SK-N-SH treated with all-trans-retinoic acid at 6 μM for 48 hours (cell line): ENCODE results near the gene UNC5C.

Experiments used
- ATAC-seq: fragments of 200-7000 bp; cut with Tn5 transposase; 3 replicates; pipeline ENCODE4 v1.9.1; 2020; ENCODE audit warnings: mild to moderate bottlenecking, moderate library complexity
- ARNTL ChIP-seq: fragments of 450-650 bp; formaldehyde crosslinking; IDR thresholded peaks from 2 replicates; pipeline ENCODE4 v1.5.0; 2020; ENCODE audit warnings: low read depth, mild to moderate bottlenecking, moderate library complexity, borderline replicate concordance
- CSDC2 ChIP-seq: fragments of 250-450 bp; sonication (Bioruptor Pico); IDR thresholded peaks from 2 replicates; pipeline ENCODE4 v1.5.0; 2020; ENCODE audit warnings: mild to moderate bottlenecking, moderate library complexity
- ESRRG ChIP-seq: fragments of 250-450 bp; sonication (Bioruptor Pico); IDR thresholded peaks from 2 replicates; pipeline ENCODE4 v1.6.1; 2021; ENCODE audit warnings: mild to moderate bottlenecking
- ISL1 ChIP-seq: fragments of 250-450 bp; sonication (Bioruptor Pico); IDR thresholded peaks from 2 replicates; pipeline ENCODE4 v2.1.2; 2022; ENCODE audit warnings: mild to moderate bottlenecking, moderate library complexity
- OSR1 ChIP-seq: fragments of 250-450 bp; sonication (Bioruptor Pico); IDR thresholded peaks from 2 replicates; pipeline ENCODE4 v1.8.0; 2022; ENCODE audit warnings: moderate library complexity, mild to moderate bottlenecking, inconsistent platforms
- RARB ChIP-seq: fragments of 250-450 bp; sonication (Bioruptor Pico); IDR thresholded peaks from 2 replicates; pipeline ENCODE4 v1.8.0; 2021; ENCODE audit warnings: mild to moderate bottlenecking, moderate library complexity
- SNAI2 ChIP-seq: fragments of 250-450 bp; sonication (Bioruptor Pico); IDR thresholded peaks from 2 replicates; pipeline ENCODE4 v1.5.0; 2020; ENCODE audit warnings: mild to moderate bottlenecking, moderate library complexity
- TCF4 ChIP-seq: fragments of 250-450 bp; sonication (Bioruptor Pico); IDR thresholded peaks from 2 replicates; pipeline ENCODE4 v1.8.0; 2021; ENCODE audit warnings: mild to moderate bottlenecking, moderate library complexity, borderline replicate concordance
- TOX ChIP-seq: fragments of 250-450 bp; sonication (Bioruptor Pico); IDR thresholded peaks from 2 replicates; pipeline ENCODE4 v1.8.0; 2021; ENCODE audit warnings: mild to moderate bottlenecking, moderate library complexity, borderline replicate concordance
- ZFP3 ChIP-seq: fragments of 250-450 bp; sonication (Bioruptor Pico); IDR thresholded peaks from 2 replicates; pipeline ENCODE4 v1.5.0; 2020; ENCODE audit warnings: mild to moderate bottlenecking, moderate library complexity
- ZNF70 ChIP-seq: fragments of 450-650 bp; formaldehyde crosslinking; IDR thresholded peaks from 2 replicates; pipeline ENCODE4 v1.5.0; 2020; ENCODE audit warnings: mild to moderate bottlenecking, moderate library complexity
- TF ChIP-seq, protein P1 (sequence below): fragments of 250-450 bp; sonication (Bioruptor Pico); IDR thresholded peaks from 2 replicates; pipeline ENCODE4 v1.5.1; 2021; ENCODE audit warnings: mild to moderate bottlenecking, moderate library complexity
- TF ChIP-seq, protein P2 (sequence below): fragments of 250-450 bp; sonication (Bioruptor Pico); IDR thresholded peaks from 2 replicates; pipeline ENCODE4 v1.5.0; 2020; ENCODE audit warnings: mild to moderate bottlenecking, moderate library complexity
- TF ChIP-seq, protein P3 (sequence below): fragments of 250-450 bp; sonication (Bioruptor Pico); IDR thresholded peaks from 2 replicates; pipeline ENCODE4 v1.8.0; 2020; ENCODE audit warnings: mild to moderate bottlenecking, moderate library complexity, borderline replicate concordance

UNC5C gene

DNA sequence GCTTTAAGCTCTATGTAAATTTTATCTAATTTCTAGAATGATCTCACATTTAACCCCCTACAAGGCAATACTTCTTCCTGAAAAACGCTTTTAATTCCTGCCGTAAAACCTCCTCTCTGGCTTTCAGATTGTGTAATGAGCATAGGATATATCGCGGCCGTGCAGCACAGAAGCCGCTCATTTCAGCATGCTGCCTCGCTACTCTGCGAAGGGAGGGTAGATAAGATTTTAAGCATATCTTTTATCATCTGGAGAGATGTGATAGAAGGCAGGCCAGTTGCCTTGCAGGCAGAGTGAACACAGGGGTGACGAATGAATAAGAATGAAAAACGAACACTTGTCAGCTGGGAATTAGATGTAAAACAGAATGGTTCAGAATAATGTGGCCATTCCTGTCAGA, 265.5 kb downstream of the UNC5C start:
- TF ChIP-seq CSDC2: no peak
- TF ChIP-seq, protein P1, sequence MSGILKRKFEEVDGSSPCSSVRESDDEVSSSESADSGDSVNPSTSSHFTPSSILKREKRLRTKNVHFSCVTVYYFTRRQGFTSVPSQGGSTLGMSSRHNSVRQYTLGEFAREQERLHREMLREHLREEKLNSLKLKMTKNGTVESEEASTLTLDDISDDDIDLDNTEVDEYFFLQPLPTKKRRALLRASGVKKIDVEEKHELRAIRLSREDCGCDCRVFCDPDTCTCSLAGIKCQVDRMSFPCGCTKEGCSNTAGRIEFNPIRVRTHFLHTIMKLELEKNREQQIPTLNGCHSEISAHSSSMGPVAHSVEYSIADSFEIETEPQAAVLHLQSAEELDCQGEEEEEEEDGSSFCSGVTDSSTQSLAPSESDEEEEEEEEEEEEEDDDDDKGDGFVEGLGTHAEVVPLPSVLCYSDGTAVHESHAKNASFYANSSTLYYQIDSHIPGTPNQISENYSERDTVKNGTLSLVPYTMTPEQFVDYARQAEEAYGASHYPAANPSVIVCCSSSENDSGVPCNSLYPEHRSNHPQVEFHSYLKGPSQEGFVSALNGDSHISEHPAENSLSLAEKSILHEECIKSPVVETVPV (CRISPR knock-in tag): no peak
- TF ChIP-seq ZNF70 (CRISPR knock-in tag): peak; percentile 98
- peak; percentile 78 for TF ChIP-seq TCF4
- TF ChIP-seq RARB (CRISPR knock-in tag): no peak
- TF ChIP-seq ISL1 (CRISPR knock-in tag): no peak; the same call in none of the 2 replicates
- TF ChIP-seq ZFP3 (CRISPR knock-in tag): no peak
- no peak for TF ChIP-seq ARNTL (CRISPR knock-in tag)
- ATAC-seq: no peak

DNA sequence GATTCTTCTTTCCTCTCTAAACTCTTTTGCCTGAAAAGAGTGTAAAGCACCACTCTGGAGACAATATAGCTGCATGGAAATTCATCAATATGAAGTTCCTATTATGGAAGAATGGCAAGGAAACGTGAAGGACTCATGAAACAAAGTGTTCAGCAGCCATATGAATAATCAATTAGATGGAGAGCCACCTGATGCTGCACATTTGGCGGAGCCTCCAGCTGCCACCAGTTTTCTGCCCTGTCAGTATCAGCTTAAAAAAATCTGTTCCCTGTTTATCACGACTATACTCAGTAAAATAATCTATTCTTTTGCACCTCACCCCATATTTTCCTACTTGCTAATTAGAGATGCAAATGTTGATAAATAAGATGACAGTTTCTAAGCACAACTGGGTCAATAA, 276.0 kb downstream of the UNC5C start:
- TF ChIP-seq TOX: no peak
- TF ChIP-seq ISL1 (CRISPR knock-in tag): no peak
- TF ChIP-seq, protein P2, sequence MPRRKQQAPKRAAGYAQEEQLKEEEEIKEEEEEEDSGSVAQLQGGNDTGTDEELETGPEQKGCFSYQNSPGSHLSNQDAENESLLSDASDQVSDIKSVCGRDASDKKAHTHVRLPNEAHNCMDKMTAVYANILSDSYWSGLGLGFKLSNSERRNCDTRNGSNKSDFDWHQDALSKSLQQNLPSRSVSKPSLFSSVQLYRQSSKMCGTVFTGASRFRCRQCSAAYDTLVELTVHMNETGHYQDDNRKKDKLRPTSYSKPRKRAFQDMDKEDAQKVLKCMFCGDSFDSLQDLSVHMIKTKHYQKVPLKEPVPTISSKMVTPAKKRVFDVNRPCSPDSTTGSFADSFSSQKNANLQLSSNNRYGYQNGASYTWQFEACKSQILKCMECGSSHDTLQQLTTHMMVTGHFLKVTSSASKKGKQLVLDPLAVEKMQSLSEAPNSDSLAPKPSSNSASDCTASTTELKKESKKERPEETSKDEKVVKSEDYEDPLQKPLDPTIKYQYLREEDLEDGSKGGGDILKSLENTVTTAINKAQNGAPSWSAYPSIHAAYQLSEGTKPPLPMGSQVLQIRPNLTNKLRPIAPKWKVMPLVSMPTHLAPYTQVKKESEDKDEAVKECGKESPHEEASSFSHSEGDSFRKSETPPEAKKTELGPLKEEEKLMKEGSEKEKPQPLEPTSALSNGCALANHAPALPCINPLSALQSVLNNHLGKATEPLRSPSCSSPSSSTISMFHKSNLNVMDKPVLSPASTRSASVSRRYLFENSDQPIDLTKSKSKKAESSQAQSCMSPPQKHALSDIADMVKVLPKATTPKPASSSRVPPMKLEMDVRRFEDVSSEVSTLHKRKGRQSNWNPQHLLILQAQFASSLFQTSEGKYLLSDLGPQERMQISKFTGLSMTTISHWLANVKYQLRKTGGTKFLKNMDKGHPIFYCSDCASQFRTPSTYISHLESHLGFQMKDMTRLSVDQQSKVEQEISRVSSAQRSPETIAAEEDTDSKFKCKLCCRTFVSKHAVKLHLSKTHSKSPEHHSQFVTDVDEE (CRISPR knock-in tag): no peak
- no peak for TF ChIP-seq RARB (CRISPR knock-in tag)
- no peak for TF ChIP-seq ARNTL (CRISPR knock-in tag)
- TF ChIP-seq SNAI2 (CRISPR knock-in tag): no peak
- ATAC-seq: no peak

DNA sequence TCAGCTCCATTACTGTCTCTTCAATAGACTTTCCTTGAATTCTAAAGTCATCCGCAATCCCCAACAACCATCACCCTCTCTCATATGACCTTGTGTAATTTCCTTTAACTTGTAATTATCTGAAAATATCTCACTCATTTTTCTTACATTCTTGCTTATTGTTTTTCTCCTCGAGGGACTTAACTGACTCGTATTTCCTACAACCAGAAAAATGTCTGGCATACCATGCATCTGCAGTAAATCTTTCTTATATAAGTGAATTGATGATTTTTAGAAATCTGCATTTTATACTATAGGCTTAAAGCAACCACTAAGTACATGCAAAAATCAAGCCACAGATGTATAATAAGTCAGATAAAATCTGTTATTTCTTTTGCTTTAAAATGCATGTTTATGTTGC, 276.7 kb downstream of the UNC5C start:
- no peak for ATAC-seq
- TF ChIP-seq, protein P3, sequence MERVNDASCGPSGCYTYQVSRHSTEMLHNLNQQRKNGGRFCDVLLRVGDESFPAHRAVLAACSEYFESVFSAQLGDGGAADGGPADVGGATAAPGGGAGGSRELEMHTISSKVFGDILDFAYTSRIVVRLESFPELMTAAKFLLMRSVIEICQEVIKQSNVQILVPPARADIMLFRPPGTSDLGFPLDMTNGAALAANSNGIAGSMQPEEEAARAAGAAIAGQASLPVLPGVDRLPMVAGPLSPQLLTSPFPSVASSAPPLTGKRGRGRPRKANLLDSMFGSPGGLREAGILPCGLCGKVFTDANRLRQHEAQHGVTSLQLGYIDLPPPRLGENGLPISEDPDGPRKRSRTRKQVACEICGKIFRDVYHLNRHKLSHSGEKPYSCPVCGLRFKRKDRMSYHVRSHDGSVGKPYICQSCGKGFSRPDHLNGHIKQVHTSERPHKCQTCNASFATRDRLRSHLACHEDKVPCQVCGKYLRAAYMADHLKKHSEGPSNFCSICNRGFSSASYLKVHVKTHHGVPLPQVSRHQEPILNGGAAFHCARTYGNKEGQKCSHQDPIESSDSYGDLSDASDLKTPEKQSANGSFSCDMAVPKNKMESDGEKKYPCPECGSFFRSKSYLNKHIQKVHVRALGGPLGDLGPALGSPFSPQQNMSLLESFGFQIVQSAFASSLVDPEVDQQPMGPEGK (CRISPR knock-in tag): no peak
- TF ChIP-seq TOX (no peak), ZFP3 (CRISPR knock-in tag) (no peak)
- TF ChIP-seq, protein P1 (CRISPR knock-in tag): no peak

DNA sequence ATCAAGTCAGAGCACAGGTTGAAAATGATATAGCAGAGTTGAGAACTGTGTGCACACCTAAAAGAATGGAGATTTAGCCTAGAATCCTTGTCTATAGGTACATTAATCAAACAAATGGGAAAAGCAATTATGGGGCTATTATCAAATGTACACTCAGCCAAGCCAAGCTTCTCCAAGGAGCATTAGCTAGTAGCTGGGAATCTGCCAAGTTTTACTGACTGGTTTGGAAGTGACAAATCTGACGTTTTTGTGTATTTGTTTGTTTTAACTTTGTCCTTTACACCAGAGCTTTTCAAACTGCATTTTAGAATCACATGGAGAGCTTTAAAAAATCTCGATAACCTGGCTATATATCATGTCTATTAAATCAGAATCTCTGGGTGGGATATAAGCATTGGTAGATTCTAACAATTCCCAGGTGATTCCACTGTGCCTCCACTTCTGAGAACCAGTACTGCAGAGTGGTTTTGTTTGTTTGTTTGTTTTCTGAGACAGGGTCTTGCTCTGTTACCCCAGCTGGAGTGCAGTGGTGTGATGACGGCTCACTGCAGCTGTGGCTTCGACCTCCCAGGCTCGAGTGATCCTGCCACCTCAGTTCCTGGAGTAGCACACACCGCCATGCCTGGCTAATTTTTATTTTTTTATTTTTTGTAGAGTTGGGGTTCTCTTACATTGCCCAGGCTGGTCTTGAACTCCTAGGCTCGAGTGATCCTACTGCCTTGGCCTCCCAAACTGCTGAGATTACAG, 279.8 kb downstream of the UNC5C start:
- TF ChIP-seq SNAI2 (CRISPR knock-in tag) (no peak), ISL1 (CRISPR knock-in tag) (peak; percentile 44)
- TF ChIP-seq, protein P1 (CRISPR knock-in tag): no peak
- no peak for ATAC-seq

- peak; percentile 90 for ATAC-seq
- TF ChIP-seq ISL1 (CRISPR knock-in tag): 0 out of 2 replicates have a peak, but pooled peaks have one; percentile 31
- no peak for TF ChIP-seq OSR1 (CRISPR knock-in tag)
- no peak for TF ChIP-seq ZNF70 (CRISPR knock-in tag)
- no peak for TF ChIP-seq ESRRG
- TF ChIP-seq ARNTL (CRISPR knock-in tag): no peak
Observed at GRCh38 chr4:95267081-95267480, 281.7 kb downstream of the UNC5C start.
